HepG2 (cell line): Measurements from ENCODE around the gene GDF7. TPM values are rescaled to one million over a fixed set of nuclear protein-coding genes. Genes with fewer than 3 reads are reported as not detected.

ENCODE experiments used
- CEBPG ChIP-seq: IDR thresholded peaks from 2 replicates; pipeline ENCODE4 v1.6.1; 2016
- EED ChIP-seq: sonication (generic); formaldehyde crosslinking; IDR thresholded peaks from 2 replicates; pipeline ENCODE4 v1.5.0; 2020; ENCODE audit warnings: mild to moderate bottlenecking, missing genetic modification reagents
- FOXA1 ChIP-seq, 2 experiments: fragments of 450-650 bp in 1 of 2; sonication (generic) in 1 of 2; formaldehyde crosslinking in 1 of 2; IDR thresholded peaks; 2 replicates each; pipeline versions ENCODE4 v1.4.0 to v1.6.1; 2016 to 2020; ENCODE audit warnings: missing genetic modification reagents in 1 of 2
- GABPB1 ChIP-seq: IDR thresholded peaks from 2 replicates; pipeline ENCODE4 v1.6.1; 2016; ENCODE audit warnings: mild to moderate bottlenecking, missing genetic modification reagents, moderate library complexity, missing compliant biosample characterization
- HMG20B ChIP-seq: conservative IDR thresholded peaks from 2 replicates; pipeline ENCODE4 v1.6.1; 2016; ENCODE audit warnings: missing genetic modification reagents, missing compliant biosample characterization
- HOXA3 ChIP-seq: sonication (generic); formaldehyde crosslinking; IDR thresholded peaks from 2 replicates; pipeline ENCODE4 v1.5.0; 2020; ENCODE audit warnings: missing genetic modification reagents
- SIN3A ChIP-seq: IDR thresholded peaks from 2 replicates; pipeline ENCODE4 v1.6.1; 2011; ENCODE audit warnings: low read depth, mild to moderate bottlenecking, control low read depth, low read length, borderline replicate concordance
- ZC3H13 ChIP-seq: sonication (generic); formaldehyde crosslinking; IDR thresholded peaks from 2 replicates; pipeline ENCODE4 v1.8.1; 2023; ENCODE audit warnings: mild to moderate bottlenecking, missing genetic modification reagents, moderate library complexity
- ZNF230 ChIP-seq: sonication (generic); formaldehyde crosslinking; IDR thresholded peaks from 2 replicates; pipeline ENCODE4 v1.4.0; 2020; ENCODE audit warnings: mild to moderate bottlenecking, missing genetic modification reagents
- ZNF296 ChIP-seq: sonication (generic); formaldehyde crosslinking; conservative IDR thresholded peaks from 2 replicates; pipeline ENCODE4 v1.5.0; 2020; ENCODE audit warnings: mild to moderate bottlenecking, missing genetic modification reagents
- ZNF674 ChIP-seq: sonication (generic); formaldehyde crosslinking; IDR thresholded peaks from 2 replicates; pipeline ENCODE4 v1.5.0; 2020; ENCODE audit warnings: low read depth, mild to moderate bottlenecking, missing genetic modification reagents
- ZSCAN31 ChIP-seq: sonication (generic); formaldehyde crosslinking; IDR thresholded peaks from 2 replicates; pipeline ENCODE4 v1.5.0; 2020; ENCODE audit warnings: low read depth, mild to moderate bottlenecking, missing genetic modification reagents
- polyA plus RNA-seq, 8 experiments: library from polyadenylated mRNA; depleted of rRNA in 3 of 8; stranded (reverse) in 7 of 8; unstranded in 1 of 8; fragments of >200 nt; fragmentation: Illumina TruSeq in 4 of 8; extraction: Trizol in 4 of 8; gene quantifications; 2 replicates each; pipeline versions ENCODE4 v1.2.1 to v1.2.3, GENCODE V29; 2011 to 2016; ENCODE audit warnings: low read depth in 4 of 8, missing spikeins in 1 of 8, mixed read lengths in 1 of 8; ENCODE audit not compliant: insufficient read depth in 1 of 8
- total RNA-seq, 5 experiments: library from RNA; depleted of rRNA; stranded (reverse); fragments of >200 nt; fragmentation: Illumina TruSeq; extraction: Trizol; gene quantifications; 2 replicates each; pipeline ENCODE4 v1.2.3, GENCODE V29; 2016; ENCODE audit warnings: low read depth in 1 of 5
- TF ChIP-seq, protein P1 (sequence below): sonication (generic); formaldehyde crosslinking; IDR thresholded peaks from 2 replicates; pipeline ENCODE4 v1.8.0; 2022; ENCODE audit warnings: mild to moderate bottlenecking, missing genetic modification reagents, moderate library complexity
- TF ChIP-seq, protein P2 (sequence below): sonication (generic); formaldehyde crosslinking; IDR thresholded peaks from 2 replicates; pipeline ENCODE4 v1.9.0; 2022; ENCODE audit warnings: low read depth, missing genetic modification reagents
- TF ChIP-seq, protein P3 (sequence below): sonication (generic); formaldehyde crosslinking; IDR thresholded peaks from 2 replicates; pipeline ENCODE4 v1.4.0; 2020; ENCODE audit warnings: missing genetic modification reagents
- TF ChIP-seq, protein P4 (sequence below): IDR thresholded peaks from 2 replicates; pipeline ENCODE4 v1.6.1; 2016; ENCODE audit warnings: missing compliant biosample characterization, missing genetic modification reagents, borderline replicate concordance
- TF ChIP-seq, protein P5 (sequence below): sonication (generic); formaldehyde crosslinking; IDR thresholded peaks from 2 replicates; pipeline ENCODE4 v1.5.0; 2020; ENCODE audit warnings: mild to moderate bottlenecking, missing genetic modification reagents, borderline replicate concordance
- TF ChIP-seq, protein P6 (sequence below): IDR thresholded peaks from 2 replicates; pipeline ENCODE4 v1.6.1; 2016; ENCODE audit warnings: control low read depth

GDF7 gene
- total and polyA plus RNA-seq, 2 of the 13 experiments (the other 11 are each of a cell fraction or from before 2014, with no cell fraction given), result 1.6 to 15.0 TPM

DNA sequence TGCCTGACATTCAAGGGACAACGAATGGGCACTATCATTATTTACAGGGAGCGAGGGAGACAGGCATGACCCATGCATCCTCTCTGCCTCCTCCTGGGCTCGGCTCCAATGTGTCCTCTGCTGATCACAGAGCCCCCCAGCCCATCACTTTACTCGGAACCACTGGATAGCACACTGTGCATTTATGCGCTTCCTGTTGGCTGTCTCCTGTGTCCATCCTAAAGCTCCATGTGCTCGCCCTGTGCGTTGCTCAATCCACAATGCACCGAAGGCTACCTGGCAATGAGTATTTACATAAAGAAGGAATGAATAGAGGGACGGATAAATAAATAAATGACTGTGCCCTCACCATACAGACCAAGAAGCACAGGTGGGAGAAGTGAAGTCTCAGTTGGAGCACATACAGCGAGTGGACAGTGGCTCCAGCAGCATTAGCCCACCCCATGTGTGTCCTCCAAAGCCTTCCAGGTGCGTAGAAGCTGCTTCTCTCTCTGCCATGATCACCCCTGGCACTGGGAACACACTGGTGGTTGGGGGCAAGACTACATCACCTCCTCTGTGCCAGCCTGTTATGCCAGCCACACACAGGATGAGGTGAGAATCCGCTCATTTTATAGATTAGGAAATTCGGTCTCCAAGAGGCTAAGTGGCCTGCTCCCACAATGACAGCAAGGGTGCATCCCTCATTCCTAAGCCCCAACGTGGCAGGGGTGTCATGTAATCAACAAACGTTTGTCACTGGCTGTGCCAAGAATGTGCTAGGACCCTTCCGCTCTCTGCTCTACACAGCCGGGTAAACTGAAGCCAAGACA is 2.3 kb upstream of the GDF7 start (continued):
- TF ChIP-seq, protein P1, sequence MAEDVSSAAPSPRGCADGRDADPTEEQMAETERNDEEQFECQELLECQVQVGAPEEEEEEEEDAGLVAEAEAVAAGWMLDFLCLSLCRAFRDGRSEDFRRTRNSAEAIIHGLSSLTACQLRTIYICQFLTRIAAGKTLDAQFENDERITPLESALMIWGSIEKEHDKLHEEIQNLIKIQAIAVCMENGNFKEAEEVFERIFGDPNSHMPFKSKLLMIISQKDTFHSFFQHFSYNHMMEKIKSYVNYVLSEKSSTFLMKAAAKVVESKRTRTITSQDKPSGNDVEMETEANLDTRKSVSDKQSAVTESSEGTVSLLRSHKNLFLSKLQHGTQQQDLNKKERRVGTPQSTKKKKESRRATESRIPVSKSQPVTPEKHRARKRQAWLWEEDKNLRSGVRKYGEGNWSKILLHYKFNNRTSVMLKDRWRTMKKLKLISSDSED (CRISPR knock-in tag), result no peak
- no peak for TF ChIP-seq FOXA1 (IDR thresholded peaks at IDR 0.05)
- 0 out of 2 replicates have a peak, but pooled peaks have one; percentile 12 for TF ChIP-seq FOXA1 (CRISPR knock-in tag; IDR thresholded peaks at IDR 0.05)
- TF ChIP-seq ZNF674 (CRISPR knock-in tag), result 0 out of 2 replicates have a peak, but pooled peaks have one; percentile 65
- TF ChIP-seq EED, result peak; percentile 69
- no peak for TF ChIP-seq ZNF230
- TF ChIP-seq, protein P2, sequence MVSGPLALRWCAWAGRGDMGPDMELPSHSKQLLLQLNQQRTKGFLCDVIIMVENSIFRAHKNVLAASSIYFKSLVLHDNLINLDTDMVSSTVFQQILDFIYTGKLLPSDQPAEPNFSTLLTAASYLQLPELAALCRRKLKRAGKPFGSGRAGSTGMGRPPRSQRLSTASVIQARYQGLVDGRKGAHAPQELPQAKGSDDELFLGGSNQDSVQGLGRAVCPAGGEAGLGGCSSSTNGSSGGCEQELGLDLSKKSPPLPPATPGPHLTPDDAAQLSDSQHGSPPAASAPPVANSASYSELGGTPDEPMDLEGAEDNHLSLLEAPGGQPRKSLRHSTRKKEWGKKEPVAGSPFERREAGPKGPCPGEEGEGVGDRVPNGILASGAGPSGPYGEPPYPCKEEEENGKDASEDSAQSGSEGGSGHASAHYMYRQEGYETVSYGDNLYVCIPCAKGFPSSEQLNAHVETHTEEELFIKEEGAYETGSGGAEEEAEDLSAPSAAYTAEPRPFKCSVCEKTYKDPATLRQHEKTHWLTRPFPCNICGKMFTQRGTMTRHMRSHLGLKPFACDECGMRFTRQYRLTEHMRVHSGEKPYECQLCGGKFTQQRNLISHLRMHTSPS (CRISPR knock-in tag), result 0 out of 2 replicates have a peak, but pooled peaks have one; percentile 18
- peak; percentile 29; the same call in 1 of the 2 replicates for TF ChIP-seq ZSCAN31 (CRISPR knock-in tag)
- TF ChIP-seq ZC3H13 (CRISPR knock-in tag), result peak; percentile 24; the same call in 1 of the 2 replicates
- TF ChIP-seq, protein P3, sequence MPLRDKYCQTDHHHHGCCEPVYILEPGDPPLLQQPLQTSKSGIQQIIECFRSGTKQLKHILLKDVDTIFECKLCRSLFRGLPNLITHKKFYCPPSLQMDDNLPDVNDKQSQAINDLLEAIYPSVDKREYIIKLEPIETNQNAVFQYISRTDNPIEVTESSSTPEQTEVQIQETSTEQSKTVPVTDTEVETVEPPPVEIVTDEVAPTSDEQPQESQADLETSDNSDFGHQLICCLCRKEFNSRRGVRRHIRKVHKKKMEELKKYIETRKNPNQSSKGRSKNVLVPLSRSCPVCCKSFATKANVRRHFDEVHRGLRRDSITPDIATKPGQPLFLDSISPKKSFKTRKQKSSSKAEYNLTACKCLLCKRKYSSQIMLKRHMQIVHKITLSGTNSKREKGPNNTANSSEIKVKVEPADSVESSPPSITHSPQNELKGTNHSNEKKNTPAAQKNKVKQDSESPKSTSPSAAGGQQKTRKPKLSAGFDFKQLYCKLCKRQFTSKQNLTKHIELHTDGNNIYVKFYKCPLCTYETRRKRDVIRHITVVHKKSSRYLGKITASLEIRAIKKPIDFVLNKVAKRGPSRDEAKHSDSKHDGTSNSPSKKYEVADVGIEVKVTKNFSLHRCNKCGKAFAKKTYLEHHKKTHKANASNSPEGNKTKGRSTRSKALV (CRISPR knock-in tag), result peak; percentile 75; the same call in 1 of the 2 replicates
- TF ChIP-seq, protein P4, sequence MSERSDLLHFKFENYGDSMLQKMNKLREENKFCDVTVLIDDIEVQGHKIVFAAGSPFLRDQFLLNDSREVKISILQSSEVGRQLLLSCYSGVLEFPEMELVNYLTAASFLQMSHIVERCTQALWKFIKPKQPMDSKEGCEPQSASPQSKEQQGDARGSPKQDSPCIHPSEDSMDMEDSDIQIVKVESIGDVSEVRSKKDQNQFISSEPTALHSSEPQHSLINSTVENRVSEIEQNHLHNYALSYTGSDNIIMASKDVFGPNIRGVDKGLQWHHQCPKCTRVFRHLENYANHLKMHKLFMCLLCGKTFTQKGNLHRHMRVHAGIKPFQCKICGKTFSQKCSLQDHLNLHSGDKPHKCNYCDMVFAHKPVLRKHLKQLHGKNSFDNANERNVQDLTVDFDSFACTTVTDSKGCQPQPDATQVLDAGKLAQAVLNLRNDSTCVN, result no peak
- TF ChIP-seq GABPB1, result 0 out of 2 replicates have a peak, but pooled peaks have one; percentile 12
- peak; percentile 92 for TF ChIP-seq CEBPG (CRISPR knock-in tag)
- TF ChIP-seq HMG20B (CRISPR knock-in tag), result no peak
- TF ChIP-seq, protein P5, sequence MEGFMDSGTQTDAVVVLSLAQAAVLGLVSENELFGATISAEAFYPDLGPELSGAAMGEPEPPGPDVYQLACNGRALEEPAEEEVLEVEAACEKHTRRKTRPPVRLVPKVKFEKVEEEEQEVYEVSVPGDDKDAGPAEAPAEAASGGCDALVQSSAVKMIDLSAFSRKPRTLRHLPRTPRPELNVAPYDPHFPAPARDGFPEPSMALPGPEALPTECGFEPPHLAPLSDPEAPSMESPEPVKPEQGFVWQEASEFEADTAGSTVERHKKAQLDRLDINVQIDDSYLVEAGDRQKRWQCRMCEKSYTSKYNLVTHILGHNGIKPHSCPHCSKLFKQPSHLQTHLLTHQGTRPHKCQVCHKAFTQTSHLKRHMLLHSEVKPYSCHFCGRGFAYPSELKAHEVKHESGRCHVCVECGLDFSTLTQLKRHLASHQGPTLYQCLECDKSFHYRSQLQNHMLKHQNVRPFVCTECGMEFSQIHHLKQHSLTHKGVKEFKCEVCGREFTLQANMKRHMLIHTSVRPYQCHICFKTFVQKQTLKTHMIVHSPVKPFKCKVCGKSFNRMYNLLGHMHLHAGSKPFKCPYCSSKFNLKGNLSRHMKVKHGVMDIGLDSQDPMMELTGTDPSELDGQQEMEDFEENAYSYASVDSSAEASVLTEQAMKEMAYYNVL (CRISPR knock-in tag), result peak; percentile 69; the same call in 1 of the 2 replicates
- TF ChIP-seq SIN3A, result 0 out of 2 replicates have a peak, but pooled peaks have one; percentile 15
- TF ChIP-seq, protein P6, sequence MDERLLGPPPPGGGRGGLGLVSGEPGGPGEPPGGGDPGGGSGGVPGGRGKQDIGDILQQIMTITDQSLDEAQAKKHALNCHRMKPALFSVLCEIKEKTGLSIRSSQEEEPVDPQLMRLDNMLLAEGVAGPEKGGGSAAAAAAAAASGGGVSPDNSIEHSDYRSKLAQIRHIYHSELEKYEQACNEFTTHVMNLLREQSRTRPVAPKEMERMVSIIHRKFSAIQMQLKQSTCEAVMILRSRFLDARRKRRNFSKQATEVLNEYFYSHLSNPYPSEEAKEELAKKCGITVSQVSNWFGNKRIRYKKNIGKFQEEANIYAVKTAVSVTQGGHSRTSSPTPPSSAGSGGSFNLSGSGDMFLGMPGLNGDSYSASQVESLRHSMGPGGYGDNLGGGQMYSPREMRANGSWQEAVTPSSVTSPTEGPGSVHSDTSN (CRISPR knock-in tag), result 0 out of 2 replicates have a peak, but pooled peaks have one; percentile 61
- 0 out of 2 replicates have a peak, but pooled peaks have one; percentile 4 for TF ChIP-seq HOXA3 (CRISPR knock-in tag)
- TF ChIP-seq ZNF296 (CRISPR knock-in tag), result 0 out of 2 replicates have a peak, but pooled peaks have one; percentile 49
